ENCODE data around the gene PTPRN2. TPM values are rescaled to one million over a fixed set of nuclear protein-coding genes. Genes with fewer than 3 reads are reported as not detected.

The PTPRN2 gene
- total and polyA plus RNA-seq, 2 donors from 2014 or later = 4.8 to 6.2 TPM

- FAIRE-seq = no peak
- H3K9ac ChIP-seq (ENCODE audit: low read length in 3 of 3) = no peak overlapping the region
- TF ChIP-seq, protein P1, sequence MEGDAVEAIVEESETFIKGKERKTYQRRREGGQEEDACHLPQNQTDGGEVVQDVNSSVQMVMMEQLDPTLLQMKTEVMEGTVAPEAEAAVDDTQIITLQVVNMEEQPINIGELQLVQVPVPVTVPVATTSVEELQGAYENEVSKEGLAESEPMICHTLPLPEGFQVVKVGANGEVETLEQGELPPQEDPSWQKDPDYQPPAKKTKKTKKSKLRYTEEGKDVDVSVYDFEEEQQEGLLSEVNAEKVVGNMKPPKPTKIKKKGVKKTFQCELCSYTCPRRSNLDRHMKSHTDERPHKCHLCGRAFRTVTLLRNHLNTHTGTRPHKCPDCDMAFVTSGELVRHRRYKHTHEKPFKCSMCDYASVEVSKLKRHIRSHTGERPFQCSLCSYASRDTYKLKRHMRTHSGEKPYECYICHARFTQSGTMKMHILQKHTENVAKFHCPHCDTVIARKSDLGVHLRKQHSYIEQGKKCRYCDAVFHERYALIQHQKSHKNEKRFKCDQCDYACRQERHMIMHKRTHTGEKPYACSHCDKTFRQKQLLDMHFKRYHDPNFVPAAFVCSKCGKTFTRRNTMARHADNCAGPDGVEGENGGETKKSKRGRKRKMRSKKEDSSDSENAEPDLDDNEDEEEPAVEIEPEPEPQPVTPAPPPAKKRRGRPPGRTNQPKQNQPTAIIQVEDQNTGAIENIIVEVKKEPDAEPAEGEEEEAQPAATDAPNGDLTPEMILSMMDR (IDR thresholded peaks at IDR 0.05; ENCODE audit: borderline replicate concordance, extremely low read depth, insufficient read depth) = no peak
Observed at GRCh38 chr7:158358926-158359645, 228.5 kb downstream of the PTPRN2 start.

DNA sequence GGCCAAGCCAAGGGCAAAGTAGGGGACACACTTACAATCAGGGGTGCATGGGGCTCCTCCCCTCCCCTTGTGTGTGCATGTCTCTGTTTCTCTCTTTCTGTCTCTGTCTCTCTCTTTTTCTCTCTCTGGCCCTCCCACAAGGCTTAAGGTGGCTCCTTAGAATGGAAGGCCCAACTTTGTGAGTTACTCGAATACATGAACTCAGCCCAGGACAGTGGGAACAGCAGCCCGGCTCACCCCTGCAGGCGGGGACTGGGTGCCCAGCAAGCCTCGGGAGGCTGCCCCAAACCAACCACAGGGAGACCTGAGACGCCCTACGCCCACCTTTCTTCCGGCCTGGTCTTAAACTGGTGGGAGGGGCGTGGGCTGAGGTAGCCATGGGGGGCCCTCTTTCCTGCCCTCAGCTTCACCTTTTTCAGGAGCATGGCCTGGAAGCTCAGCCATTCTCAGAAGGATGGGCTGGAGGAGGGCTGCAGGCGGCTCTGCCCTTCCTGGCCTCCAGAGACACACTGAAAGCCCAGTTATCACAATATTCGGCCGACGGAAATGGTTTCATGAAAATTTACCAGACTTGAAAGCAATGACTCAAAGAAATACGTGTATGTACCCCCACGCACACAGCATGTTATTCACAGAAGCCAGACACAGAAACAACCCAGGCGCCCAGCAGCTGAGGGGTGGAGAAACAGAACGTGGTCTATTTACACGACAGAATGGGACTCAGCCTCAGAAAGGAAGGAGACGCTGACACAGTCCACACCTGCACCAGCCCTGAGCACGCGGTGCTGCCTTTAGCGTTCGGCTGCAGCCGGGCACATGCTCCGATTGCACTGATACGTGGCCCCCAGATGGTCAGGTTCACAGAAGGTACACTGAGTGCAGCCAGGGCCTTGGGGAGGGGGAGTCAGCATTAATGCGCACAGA, 229.5 kb downstream of the PTPRN2 start:
- FAIRE-seq = no peak
- TF ChIP-seq, protein P1 (IDR thresholded peaks at IDR 0.05; ENCODE audit: borderline replicate concordance, extremely low read depth, insufficient read depth) = no peak

More at GRCh38 chr7:158358926-158359645, 228.5 kb downstream of the PTPRN2 start:
- intact Hi-C loops (cut with DNase I) = no loop called here
- no peak overlapping the region for H3K4me3 ChIP-seq (ENCODE audit: low read length in 3 of 3)
- H3K4me1 ChIP-seq (ENCODE audit: control insufficient read depth in 2 of 3, insufficient read depth in 2 of 3, low read depth in 1 of 3, low read length in 3 of 3) = no peaks in the 10 kb centered on the region
- no peak overlapping the region for H3K27ac ChIP-seq (ENCODE audit: low read depth in 2 of 2, low read length in 2 of 2)
- H3K27me3 ChIP-seq (ENCODE audit: control insufficient read depth, insufficient read depth, low read length) = no peaks in the 10 kb centered on the region
- no peaks in the 10 kb centered on the region for H3K36me3 ChIP-seq (ENCODE audit: control insufficient read depth in 2 of 3, insufficient read depth in 3 of 3, low read length in 3 of 3)
- DNase-seq = no peak
- no peaks in the 10 kb centered on the region for H3K9me3 ChIP-seq (ENCODE audit: control insufficient read depth in 2 of 3, insufficient read depth in 1 of 3, low read length in 3 of 3)

GRCh38 chr7:158357106-158357897, 230.3 kb downstream of the PTPRN2 start:
- Histone ChIP-seq H3K36me3 (ENCODE audit: control insufficient read depth in 2 of 3, insufficient read depth in 3 of 3, low read length in 3 of 3) (no peaks in the 10 kb centered on the region), H3K9ac (ENCODE audit: low read length in 3 of 3) (no peak overlapping the region), H3K27me3 (ENCODE audit: control insufficient read depth, insufficient read depth, low read length) (no peaks in the 10 kb centered on the region), H3K4me3 (ENCODE audit: low read length in 3 of 3) (no peak overlapping the region), H3K27ac (ENCODE audit: low read depth in 2 of 2, low read length in 2 of 2) (no peak overlapping the region), H3K4me1 (ENCODE audit: control insufficient read depth in 2 of 3, insufficient read depth in 2 of 3, low read depth in 1 of 3, low read length in 3 of 3) (no peaks in the 10 kb centered on the region), H3K9me3 (ENCODE audit: control insufficient read depth in 2 of 3, insufficient read depth in 1 of 3, low read length in 3 of 3) (no peaks in the 10 kb centered on the region)
- peak in 1 of 5 donors; percentile 15 for DNase-seq
- no peak for FAIRE-seq
- intact Hi-C loops (cut with DNase I) = no loop called here
- TF ChIP-seq, protein P1 (IDR thresholded peaks at IDR 0.05; ENCODE audit: borderline replicate concordance, extremely low read depth, insufficient read depth) = no peak

More for the DNA sequence above, 229.5 kb downstream of the PTPRN2 start:
- Histone ChIP-seq H3K9ac (ENCODE audit: low read length in 3 of 3) (no peak overlapping the region), H3K36me3 (ENCODE audit: control insufficient read depth in 2 of 3, insufficient read depth in 3 of 3, low read length in 3 of 3) (no peaks in the 10 kb centered on the region), H3K27me3 (ENCODE audit: control insufficient read depth, insufficient read depth, low read length) (no peaks in the 10 kb centered on the region), H3K27ac (ENCODE audit: low read depth in 2 of 2, low read length in 2 of 2) (no peak overlapping the region), H3K9me3 (ENCODE audit: control insufficient read depth in 2 of 3, insufficient read depth in 1 of 3, low read length in 3 of 3) (no peaks in the 10 kb centered on the region), H3K4me1 (ENCODE audit: control insufficient read depth in 2 of 3, insufficient read depth in 2 of 3, low read depth in 1 of 3, low read length in 3 of 3) (no peaks in the 10 kb centered on the region), H3K4me3 (ENCODE audit: low read length in 3 of 3) (no peak overlapping the region)
- DNase-seq = peak in 1 of 5 donors; percentile 15
- intact Hi-C loops (cut with DNase I) = no loop called here

All from kidney (tissue), 14 donors.